GDM1 (cell line): ENCODE measurements around the gene IL25.

Source experiments
- DNase-seq: peaks from one replicate; lab custom pipeline; 2025; lab: John Stamatoyannopoulos, UW

Gene IL25

DNA sequence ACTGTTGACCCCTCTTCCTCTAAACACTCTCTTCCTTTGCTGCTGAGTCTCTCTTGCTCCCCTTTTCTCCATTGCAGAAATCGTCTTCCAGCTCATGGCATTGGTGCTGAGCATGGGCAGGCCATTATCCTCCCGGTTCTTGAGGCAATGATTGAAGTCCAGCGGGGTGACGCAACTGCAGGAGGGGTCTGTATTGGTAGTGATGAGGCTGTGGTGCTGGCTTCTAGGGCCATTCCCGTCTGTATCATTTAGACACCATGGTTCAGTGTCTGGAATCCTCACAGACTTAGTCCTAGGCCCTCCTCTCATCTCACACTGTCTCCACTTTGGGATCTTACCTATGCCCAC lies 19.2 kb upstream of the IL25 start:
- DNase-seq: no peak

DNA sequence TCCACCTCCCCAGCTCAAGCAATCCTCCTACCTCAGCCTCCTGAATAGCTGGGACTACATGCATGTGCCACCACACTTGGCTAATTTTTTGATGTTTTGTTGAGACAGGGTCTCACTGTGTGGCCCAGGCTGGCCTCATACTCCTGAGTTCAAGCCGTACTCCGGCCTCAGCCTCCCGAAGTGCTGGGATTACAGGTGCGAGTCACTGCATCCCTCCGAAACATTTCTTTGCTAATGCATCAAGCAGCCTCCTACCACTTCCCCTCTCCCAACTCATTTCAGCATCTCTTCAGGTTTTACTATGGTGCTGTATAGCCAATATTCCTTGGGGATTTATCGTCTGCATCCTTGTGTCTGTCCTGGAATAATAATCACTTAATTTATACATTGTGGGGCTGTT lies 17.6 kb upstream of the IL25 start:
- DNase-seq: no peak

DNA sequence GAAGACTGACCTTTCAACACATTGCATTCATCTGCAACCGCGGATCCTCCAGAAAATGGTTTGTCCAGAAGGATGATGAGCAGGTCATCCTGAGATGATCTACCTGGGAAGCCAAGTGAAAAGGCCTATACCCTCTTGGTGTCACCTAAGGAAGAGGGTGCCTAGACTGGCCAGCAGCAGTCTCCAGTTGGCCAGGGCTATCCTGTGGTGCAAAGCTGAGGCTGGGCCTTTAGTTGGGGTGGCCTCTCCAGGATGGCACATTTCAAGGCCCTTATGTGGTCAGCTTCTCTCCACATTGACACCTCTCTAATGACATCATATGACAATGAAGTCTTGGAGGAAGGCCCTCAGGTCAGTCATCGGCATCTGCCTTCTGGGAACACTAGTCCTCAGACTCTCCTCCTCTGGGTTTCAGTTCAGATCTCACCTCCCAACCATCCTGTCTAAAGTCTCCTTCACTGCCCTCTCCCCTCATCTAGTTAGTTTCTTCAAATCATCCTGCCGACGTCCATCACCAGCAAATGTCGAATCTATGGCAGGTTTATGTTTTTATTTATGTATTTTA lies 16.7 kb upstream of the IL25 start:
- DNase-seq: no peak

DNA sequence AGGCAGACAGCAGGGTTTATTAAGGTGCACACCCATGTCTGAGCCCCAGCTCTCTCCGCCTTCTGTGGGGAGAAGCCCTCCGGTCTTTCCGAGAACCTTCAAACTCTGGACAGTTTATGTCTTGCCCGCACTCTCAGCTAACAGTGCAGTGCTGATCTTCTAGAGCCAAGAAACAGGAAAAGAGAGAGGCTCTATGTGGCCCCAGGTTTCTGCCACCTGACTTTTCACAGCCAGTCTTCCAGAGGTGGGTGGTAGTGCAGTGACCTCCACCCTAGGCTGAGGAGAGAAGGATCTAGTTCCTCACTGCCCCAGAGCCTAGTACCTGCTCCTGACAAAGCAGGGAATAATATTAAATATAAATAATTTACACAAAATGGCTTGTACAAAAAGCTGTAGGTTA lies 15.9 kb upstream of the IL25 start:
- DNase-seq: no peak

DNA sequence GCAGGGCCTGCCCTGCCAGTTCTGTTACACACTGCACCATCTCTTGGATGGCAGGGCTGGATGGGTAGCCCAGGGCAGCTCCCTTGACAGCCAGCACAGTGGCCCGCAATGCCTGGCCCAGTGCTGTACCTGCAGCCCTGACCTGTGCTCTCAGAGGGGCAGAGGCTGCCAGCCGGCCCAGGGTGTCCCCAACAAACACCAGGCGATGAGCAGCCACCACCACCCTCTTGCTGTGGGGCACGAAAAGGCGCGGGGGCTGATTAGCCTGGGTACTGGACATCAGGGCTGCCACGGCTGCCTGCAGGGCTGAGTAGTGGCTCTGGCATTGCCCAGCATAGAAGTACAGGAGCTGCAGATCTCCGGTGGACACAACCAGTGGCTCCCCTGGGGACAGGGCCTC lies 15.3 kb upstream of the IL25 start:
- DNase-seq: no peak

DNA sequence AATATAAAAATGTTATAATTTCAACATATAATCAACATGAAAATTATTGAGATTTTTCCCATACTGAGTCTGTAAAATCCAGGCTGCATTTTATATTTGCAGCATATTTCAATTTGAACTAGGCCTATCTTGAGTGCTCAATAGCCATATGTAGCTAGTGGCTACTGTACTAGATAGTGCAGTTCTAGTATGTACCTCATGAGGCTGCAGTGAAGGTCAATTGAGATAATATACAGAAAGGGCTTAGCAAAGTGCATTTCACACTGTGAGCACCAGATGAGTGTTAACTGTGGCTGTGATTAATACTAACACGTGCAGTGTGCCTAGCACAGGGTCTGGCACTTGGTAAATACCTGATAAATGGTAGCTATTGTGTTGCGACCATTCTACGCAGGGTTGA lies 14.6 kb upstream of the IL25 start:
- no peak for DNase-seq

DNA sequence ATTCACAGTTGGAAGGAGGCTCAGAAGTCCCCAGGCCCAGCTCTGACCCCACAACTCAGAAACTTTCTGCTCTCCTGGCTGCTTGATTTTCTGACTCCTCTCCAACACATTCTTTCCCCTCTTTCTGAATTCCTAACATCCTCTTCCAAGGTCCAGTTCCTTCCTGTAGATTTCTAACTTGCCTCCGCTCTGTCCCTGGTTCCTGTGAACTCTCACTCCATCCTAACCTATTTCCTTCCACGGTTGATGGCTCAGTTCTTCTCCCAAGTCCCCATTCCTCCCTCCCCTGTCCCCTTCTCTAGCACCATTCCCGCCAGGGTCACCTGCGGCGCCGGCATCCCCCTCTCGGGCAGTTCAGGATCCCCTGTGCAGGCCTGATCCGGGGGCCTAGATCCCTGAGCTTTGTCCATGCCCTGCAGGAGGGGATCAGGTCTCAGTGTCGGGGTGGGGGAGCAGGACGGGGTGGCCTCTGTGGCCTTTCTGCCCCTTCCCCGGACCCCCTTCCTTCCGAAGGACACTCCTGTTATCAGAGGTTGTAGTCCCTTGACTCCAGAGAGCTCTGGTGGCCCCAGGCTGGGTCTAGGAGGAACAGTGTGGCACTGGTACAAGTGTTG lies 13.9 kb upstream of the IL25 start:
- DNase-seq: no peak

DNA sequence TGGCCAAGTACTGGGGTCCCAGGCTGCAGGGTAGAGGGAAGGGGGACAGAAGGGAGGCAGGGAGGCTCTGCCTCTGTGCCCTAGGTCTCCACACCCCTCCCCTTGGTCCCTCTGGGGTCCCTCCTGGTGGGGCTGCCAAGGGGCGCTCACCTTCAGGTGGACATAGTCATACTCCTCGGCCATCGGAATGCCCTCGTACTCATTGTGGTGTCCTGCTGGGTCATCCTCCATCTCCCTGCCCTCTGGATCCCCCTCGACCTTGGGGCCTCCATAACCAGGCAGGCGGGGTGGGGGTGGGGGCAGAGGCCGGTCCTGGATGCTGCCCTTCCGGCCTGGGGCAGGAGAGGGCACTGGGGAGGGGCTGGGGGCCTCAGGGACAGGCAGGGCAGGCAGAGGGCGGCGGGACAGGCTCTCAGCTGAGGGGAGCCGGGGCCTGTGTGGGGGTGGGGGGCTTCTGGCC lies 13.4 kb upstream of the IL25 start:
- no peak for DNase-seq

DNA sequence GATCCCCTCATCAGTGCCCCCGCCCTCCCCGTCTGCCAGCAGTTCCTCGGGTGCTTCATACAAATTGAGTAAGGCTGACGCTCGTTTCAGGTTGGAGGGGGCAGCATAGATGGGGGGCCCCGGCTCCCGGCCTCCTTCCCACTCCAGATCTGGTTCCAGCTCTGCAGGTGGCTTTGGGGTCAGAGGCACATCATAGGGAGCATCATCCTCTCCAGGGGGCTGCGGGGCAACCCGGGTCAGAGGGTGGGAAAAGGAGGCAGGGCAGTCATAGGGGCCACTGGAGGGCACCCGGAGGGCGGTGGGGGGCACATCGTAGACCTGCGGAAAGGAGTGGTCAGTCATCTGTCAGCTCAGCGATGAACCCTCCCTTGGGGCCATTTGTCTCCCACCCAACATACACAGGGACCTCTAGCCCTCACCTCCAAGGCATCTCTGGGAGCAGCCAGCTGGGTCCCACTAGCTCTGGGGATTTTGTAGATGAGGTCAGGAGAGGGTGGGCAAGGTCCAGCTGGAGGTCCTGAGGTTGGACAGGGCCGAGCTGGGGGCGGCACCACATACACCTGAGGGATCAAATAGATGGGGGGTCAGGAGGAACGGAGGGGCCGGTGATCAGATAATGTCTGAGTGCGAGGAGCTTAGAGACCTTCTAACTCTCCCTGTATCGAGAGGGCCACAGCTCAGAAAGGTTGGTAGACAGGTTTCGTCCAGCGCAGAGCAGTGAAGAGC lies 12.7 kb upstream of the IL25 start:
- DNase-seq: no peak

DNA sequence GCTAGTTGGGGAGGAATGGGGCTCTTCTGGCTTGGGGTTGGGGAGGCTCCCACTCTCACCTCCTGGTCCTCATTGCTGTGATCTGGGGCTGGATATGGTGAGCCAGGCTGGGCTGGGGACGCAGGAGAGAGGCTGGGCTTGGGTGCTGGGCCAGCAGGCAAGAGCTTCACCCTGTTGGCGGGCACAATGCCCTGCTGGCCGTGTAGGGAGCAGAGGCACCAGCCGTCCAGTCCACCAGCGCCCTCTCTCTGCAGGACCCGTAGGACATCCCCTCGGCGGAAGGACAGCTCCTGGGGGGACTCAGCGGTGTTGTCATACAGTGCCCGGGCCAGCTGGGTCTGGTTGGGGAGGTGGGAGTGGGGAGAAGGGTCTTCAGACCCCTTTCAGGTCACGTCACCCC lies 12.1 kb upstream of the IL25 start:
- DNase-seq: no peak

DNA sequence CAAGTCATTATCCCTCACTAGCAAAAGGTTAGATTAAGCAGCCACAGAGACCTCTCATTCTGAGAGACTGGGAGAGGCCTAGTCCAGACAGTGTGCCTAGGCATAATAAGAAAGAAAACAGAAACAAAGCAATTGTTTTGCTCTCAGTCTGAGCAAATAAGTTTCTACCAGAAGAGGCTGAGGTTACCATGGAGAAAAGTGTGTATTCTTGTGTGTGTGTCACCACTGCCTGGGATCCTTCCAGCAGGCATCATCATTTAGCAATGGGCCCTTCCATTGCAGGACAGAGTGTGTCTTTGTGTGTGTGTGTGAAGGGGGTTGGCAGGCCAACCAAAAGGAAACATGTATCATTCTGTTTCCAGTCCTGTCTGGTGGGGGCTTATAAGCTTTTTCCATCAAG lies 11.3 kb upstream of the IL25 start:
- no peak for DNase-seq

DNA sequence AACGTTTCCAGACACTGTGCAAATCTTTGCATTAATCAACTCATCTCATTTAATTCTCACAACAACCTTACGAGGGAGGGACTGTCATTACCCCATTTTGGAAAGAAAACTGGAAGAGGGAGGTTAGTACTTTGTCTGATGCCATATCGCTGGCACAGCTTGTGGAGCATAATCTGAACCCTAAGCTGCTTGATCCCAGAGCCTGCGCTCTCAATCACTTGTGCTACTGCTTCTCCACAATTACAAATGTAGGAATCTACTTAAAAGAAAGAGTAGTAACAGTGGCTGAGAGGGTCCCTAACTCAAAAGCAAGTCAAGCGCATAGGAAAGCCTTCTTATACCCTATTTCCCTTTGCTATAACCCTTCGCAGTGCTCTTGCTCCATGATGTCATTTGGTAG lies 10.8 kb upstream of the IL25 start:
- no peak for DNase-seq

DNA sequence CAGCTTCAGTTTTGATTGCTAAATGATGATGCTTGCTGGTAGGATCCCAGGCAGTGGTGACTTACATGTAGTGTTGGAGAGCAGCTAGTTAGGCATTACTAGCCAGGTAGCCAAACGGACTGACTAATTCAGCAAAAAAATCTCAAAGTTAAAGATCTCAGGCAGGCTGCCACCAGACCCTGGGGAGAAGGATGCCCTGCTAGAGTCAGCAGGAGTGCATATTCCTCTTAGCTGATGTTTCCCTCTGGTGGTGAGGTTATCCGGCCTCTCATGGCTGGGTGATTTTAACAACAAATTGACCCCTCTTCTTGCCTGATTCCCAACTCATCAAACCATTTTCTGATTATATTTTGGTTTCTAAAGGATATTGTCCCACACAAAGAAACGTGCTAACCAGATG lies 10.4 kb upstream of the IL25 start:
- no peak for DNase-seq

DNA sequence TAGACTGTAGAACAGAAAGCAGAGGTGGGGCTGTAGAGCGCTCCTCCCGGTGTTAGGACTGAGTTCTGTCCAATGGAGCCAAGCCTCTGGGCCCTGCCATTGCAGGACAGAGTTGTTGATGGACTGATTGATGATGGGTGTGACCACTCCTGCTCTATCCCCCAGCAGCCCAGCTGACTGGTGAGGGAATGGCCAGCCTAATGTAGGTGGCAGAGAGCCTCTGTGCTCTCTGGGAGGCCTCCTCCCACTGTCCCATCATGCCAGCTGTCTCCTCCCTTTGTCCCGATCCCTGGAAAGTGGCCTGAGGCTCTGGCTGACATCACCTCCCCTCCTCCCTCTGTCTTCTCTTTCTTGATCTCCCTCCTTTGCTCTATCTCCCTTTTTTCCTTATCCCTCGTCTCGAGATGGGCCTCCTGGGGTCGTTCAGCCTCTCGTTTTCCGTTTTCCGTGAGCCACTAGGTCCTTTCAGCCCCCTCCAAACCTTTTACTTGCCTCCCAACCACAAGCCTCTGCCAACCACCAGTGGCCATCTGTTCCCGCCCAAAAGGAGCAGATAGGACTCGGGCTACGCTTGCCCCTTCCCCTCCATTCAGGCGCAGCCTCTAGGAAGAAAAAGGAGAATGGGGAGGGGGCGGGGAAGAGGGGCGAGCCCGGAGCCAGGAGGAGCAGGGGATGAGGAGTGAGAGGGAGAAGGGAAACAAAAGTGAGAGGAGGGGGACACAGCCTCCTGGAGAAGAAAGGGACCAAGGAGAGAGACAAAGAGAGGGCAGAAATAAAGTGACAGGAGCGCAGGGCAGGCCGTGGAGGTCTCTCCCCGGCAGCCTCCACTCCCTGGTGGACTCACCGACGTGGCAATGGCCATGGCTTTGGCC lies 8.2 kb upstream of the IL25 start:
- DNase-seq: no peak

DNA sequence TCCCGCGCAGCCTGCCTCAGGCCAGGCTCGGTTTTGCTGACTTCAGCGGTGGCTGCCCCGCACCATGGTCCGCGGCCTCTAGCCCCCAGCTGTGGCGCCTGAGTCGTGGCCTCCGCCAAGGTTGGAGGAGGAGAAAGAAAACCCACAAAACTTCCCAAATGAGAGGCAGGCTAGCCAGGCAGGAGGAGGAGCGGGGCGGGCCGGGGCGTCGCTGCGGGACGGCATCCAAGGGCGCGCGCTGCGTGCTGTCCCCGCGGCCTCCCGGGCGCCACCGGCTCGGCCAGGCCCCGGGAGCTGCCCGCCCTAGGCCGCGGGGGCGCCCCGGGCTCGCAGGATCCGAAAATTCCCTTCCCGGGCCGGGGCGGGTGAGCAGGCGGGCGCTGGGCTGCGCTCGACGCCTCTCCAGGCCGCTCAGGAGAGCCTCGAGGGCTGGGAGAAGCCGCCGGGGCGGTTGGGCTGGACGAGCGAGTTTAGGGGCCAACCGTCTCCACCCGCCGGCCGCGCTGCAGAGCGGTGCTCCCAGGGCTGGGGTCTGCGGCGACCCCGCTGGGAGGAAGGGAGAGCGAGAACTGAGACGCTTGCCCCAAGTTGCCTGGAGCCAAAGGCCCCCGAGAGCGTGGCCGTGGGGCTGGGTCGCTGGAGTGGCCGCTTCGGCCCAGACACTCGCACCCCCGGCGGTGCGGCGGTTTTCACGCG lies 7.4 kb upstream of the IL25 start, which contains the start of gene EFS:
EFS (minus strand) TSS at position 137 of the 696 bp plus-strand sequence. CDS start 147 bp downstream, outside the sequence.
- no peak for DNase-seq

DNA sequence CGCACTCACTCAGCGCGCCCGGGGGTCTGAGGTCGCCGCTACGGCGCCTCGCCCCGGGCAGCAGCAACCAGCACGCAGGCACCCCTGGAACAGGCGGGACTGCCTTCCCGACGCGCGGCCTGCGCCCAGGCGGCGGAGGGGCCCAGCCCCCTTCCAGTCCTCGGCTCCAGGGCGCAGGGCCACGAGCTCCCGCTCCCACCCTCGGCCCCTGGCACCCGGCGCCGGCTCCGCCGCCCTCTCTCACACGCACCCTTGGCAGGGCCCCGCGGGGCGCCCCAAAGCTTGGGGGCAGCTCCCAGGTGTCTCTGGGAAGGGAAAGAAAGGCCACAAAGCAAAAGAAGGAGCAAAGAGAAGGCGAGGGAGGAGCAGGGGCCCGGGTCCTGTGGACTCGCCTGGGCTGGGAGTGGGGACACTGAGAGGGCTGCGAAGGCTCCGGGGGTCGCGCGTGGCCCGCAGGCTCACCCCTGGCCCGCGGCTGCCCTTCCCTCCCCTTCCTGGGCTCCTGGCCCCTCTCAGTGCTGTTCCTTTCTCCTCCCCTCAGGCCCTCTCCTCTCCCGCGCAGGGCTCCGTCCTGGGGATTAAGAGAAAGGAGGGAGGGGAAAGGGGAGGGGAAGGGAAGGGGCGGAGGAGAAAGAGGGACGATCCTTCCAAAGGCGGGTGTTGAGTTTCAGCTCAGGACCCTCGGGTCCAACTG lies 6.7 kb upstream of the IL25 start:
- no peak for DNase-seq

DNA sequence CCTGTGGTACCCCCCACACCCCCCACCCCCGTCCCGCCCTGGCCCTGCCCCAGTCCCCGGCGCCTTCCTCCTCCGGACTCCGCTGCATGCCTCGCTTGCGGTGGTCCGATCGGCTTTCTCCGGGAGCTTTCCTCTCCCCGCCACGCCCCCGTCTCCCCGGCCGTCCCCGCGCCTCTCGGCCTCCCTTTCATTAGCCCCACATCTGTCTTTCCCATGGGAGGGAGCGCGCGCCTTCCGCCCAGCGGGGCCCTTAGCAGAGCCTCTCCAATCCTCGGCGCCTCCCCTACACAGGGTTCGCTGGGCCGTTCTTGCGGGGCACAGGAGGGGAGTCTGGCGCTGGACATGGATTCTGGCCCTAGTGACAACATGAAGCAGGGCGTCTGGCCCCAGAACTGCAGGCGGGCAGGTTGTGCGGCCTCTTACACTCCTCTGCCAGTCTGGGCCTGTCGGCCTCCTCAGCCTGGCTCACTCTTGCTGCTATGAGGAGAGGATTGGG lies 6.1 kb upstream of the IL25 start:
- DNase-seq: no peak

DNA sequence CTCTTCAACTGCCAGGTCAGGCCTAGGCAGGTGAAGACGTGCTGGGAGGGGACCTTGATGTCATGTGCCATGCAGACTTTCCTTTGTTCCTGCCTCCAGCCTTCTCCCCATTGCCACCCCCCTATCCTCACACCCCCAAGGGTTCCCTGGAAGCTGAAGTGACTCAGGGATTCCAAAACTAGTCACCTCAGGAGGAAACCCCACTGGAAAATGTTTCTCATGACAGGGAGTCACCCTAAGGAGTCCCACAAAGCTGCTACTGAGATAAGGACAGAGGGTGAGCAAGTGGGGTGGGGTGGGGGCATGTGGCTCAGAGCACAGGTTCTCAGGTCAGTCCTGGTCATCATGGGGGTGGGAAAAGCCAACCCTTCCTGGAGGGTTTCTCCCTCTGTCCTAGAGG lies 2.4 kb upstream of the IL25 start:
- no peak for DNase-seq

DNA sequence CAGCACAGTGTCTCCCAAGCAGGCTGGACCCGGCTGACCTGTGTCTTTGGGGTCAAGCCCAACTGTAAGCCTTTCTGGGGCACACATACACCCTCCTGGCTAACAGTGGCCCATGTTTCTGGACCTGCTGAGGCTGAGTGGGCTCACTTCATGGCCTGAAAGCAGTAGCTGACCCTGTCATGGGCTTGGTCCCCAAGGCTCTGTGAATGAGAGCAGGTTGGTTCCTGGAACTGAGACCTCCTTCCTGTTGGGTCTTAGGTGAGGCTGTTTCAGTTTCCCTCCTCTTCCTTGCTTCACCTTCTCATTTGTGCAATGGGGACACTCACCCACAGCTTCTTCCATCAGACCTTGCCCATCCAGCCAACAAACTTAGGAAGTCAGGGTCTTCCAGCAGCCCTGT lies 744 bp upstream of the IL25 start:
- DNase-seq: no peak

DNA sequence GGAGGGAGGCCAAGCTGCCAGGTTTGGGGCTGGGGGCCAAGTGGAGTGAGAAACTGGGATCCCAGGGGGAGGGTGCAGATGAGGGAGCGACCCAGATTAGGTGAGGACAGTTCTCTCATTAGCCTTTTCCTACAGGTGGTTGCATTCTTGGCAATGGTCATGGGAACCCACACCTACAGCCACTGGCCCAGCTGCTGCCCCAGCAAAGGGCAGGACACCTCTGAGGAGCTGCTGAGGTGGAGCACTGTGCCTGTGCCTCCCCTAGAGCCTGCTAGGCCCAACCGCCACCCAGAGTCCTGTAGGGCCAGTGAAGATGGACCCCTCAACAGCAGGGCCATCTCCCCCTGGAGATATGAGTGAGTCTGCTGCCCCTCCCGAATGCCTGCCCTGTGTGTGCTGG lies 432 bp downstream of the IL25 start:
- DNase-seq: no peak

DNA sequence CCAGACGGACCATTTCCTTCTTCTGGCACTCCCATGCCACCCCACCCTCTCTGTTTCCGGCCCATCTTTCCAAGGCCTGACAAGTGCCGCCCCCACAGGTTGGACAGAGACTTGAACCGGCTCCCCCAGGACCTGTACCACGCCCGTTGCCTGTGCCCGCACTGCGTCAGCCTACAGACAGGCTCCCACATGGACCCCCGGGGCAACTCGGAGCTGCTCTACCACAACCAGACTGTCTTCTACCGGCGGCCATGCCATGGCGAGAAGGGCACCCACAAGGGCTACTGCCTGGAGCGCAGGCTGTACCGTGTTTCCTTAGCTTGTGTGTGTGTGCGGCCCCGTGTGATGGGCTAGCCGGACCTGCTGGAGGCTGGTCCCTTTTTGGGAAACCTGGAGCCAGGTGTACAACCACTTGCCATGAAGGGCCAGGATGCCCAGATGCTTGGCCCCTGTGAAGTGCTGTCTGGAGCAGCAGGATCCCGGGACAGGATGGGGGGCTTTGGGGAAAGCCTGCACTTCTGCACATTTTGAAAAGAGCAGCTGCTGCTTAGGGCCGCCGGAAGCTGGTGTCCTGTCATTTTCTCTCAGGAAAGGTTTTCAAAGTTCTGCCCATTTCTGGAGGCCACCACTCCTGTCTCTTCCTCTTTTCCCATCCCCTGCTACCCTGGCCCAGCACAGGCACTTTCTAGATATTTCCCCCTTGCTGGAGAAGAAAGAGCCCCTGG lies 3.1 kb downstream of the IL25 start:
- no peak for DNase-seq
